Lung (tissue), 12 donors: Measurements from ENCODE around the gene CNTNAP2. TPM values are rescaled to one million over a fixed set of nuclear protein-coding genes. Genes with fewer than 3 reads are reported as not detected.

Experiments used
- ATAC-seq: fragments of 200-7000 bp; cut with Tn5 transposase; one replicate; pipeline ENCODE4 v1.9.1; 2020; ENCODE audit warnings: moderate number of reproducible peaks; ENCODE audit not compliant: insufficient read depth, low FRiP score
- DNase-seq, 3 donors: peaks; one replicate each; pipeline ENCODE4 v3.0.0-alpha.2; 2013 to 2017
- H3K27ac ChIP-seq, 2 donors: one replicate each; pipeline ENCODE4 v1.5.1; 2013; ENCODE audit warnings: mild to moderate bottlenecking in 2 of 2, moderate library complexity in 2 of 2, control low read depth in 1 of 2, inconsistent platforms in 1 of 2, low read depth in 1 of 2, low read length in 1 of 2
- H3K27me3 ChIP-seq, 3 donors: one replicate each; pipeline ENCODE4 v1.5.1; 2013; ENCODE audit warnings: low read length in 2 of 3; ENCODE audit not compliant: control insufficient read depth in 3 of 3, insufficient read depth in 3 of 3
- H3K36me3 ChIP-seq, 4 donors: one replicate each; pipeline ENCODE4 v1.5.1; 2013; ENCODE audit warnings: low read length in 4 of 4, mild to moderate bottlenecking in 1 of 4, moderate library complexity in 1 of 4; ENCODE audit not compliant: control insufficient read depth in 4 of 4, insufficient read depth in 4 of 4
- H3K4me1 ChIP-seq, 5 donors: one replicate each; pipeline ENCODE4 v1.5.1; 2013; ENCODE audit warnings: low read length in 5 of 5, mild to moderate bottlenecking in 2 of 5, moderate library complexity in 1 of 5; ENCODE audit not compliant: control insufficient read depth in 5 of 5, insufficient read depth in 5 of 5
- H3K4me3 ChIP-seq: one replicate; pipeline ENCODE4 v1.5.1; 2013; ENCODE audit warnings: mild to moderate bottlenecking, control low read depth, moderate library complexity
- H3K9ac ChIP-seq, 2 donors: one replicate each; pipeline ENCODE4 v1.5.1; 2013; ENCODE audit warnings: low read length in 2 of 2, control low read depth in 1 of 2; ENCODE audit not compliant: insufficient read depth in 1 of 2
- H3K9me3 ChIP-seq, 4 donors: one replicate each; pipeline ENCODE4 v1.5.1; 2013; ENCODE audit warnings: low read length in 3 of 4, mild to moderate bottlenecking in 1 of 4, moderate library complexity in 1 of 4; ENCODE audit not compliant: control insufficient read depth in 4 of 4, insufficient read depth in 3 of 4
- CTCF ChIP-seq: IDR thresholded peaks from 2 replicates; pipeline ENCODE4 v1.5.1; 2012; ENCODE audit warnings: mild to moderate bottlenecking; ENCODE audit errors: control extremely low read depth, extremely low read depth
- WGBS, 2 donors: extraction: QIAGEN DNeasy Blood & Tissue Kit; methylation state at CpG; one replicate each; pipeline ENCODE4 v1.1.7; 2013; 5-methylcytosine and 5-hydroxymethylcytosine counted together
- polyA plus RNA-seq, 2 donors: library from polyadenylated mRNA; stranded (reverse); fragments of 200-250 nt; gene quantifications; one replicate each; pipeline ENCODE4 v1.2.1, GENCODE V29; 2013
- total RNA-seq, 2 donors: library from RNA; depleted of rRNA in 1 of 2; stranded (reverse); fragments of >200 nt in 1 of 2; gene quantifications; one replicate each; pipeline ENCODE4 v1.2.1, GENCODE V29; 2014 to 2021
- donor health status: control.
- donor health status: control.
- donor health status: Bipolar disorder and iron deficiency.
- donor health status: healthy.
- donor health status: DM: yes; HTN: yes; CAD: no.

Gene CNTNAP2
- total and polyA plus RNA-seq, 4 donors, result 0.18 to 45.3 (median 0.52) TPM

- no peak overlapping the region for H3K27ac ChIP-seq
- no peaks in the 10 kb centered on the region for H3K36me3 ChIP-seq
- no peaks in the 10 kb centered on the region for H3K27me3 ChIP-seq
- ATAC-seq (no peak), DNase-seq (no peak)
- 77% methylated on average over 6 of the region's 6 CpGs for WGBS, 2 donors
- H3K9ac ChIP-seq, result no peak overlapping the region
- TF ChIP-seq CTCF, result no peak
- no peak overlapping the region for H3K4me3 ChIP-seq
- H3K9me3 ChIP-seq, result no peaks in the 10 kb centered on the region
- no peaks in the 10 kb centered on the region for H3K4me1 ChIP-seq
Measured at GRCh38 chr7:148403466-148403993, 2286.9 kb downstream of the CNTNAP2 start.

- 84 to 88% methylated on average over 2 of the region's 2 CpGs for WGBS, 2 donors
- no peak for TF ChIP-seq CTCF
- Histone ChIP-seq H3K9me3 (no peaks in the 10 kb centered on the region), H3K4me3 (no peak overlapping the region), H3K36me3 (no peaks in the 10 kb centered on the region), H3K9ac (no peak overlapping the region), H3K27me3 (no peaks in the 10 kb centered on the region), H3K4me1 (no peaks in the 10 kb centered on the region), H3K27ac (no peak overlapping the region)
- DNase-seq, result no peak
- no peak for ATAC-seq
Measured at GRCh38 chr7:148408307-148408706, 2291.7 kb downstream of the CNTNAP2 start.

GRCh38 chr7:148410905-148411304, 2294.3 kb downstream of the CNTNAP2 start:
- H3K9me3 ChIP-seq, result no peaks in the 10 kb centered on the region
- H3K4me1 ChIP-seq, result no peaks in the 10 kb centered on the region
- ATAC-seq, result no peak
- no peaks in the 10 kb centered on the region for H3K27me3 ChIP-seq
- TF ChIP-seq CTCF, result no peak
- no peak for DNase-seq
- no peak overlapping the region for H3K4me3 ChIP-seq
- H3K27ac ChIP-seq, result no peak overlapping the region
- H3K9ac ChIP-seq, result no peak overlapping the region
- no peaks in the 10 kb centered on the region for H3K36me3 ChIP-seq
- WGBS, 2 donors, result 82 to 88% methylated on average over 7 of the region's 7 CpGs

- Histone ChIP-seq H3K9me3 (peaks cover 0 to under 1% (median 0%) of the 10 kb centered on the region in 4 donors), H3K27me3 (no peaks in the 10 kb centered on the region), H3K4me3 (no peak overlapping the region), H3K36me3 (no peaks in the 10 kb centered on the region), H3K9ac (no peak overlapping the region), H3K4me1 (no peaks in the 10 kb centered on the region), H3K27ac (no peak overlapping the region)
- ATAC-seq (no peak), DNase-seq (peak in 1 of 3 donors; percentile 9)
- WGBS, 2 donors, result 56 to 67% methylated on average over 2 of the region's 2 CpGs
- no peak for TF ChIP-seq CTCF
Measured at GRCh38 chr7:148412691-148413090, 2296.1 kb downstream of the CNTNAP2 start.
